ENCODE results near the gene PAPSS1.

DNA sequence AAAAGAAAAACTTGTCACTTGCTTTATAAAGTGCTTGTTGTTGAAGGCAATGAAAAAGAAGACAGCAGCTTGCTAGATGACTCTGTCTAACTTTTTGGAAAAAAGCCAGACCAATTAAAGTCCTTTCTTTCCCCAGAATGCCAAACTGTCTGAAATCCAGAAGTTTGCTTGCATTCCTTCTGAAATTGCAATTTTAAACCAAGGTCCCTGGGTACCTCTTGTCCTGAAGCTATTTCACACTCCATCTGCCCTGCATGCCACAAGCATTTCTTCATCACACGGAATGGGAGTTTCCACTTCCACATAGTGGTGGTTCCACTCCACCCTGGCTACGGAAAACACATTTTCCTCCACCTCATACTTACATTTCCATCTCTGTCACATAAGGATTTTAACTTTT is 101.0 kb downstream of the PAPSS1 start:
- TF ChIP-seq, protein P1, sequence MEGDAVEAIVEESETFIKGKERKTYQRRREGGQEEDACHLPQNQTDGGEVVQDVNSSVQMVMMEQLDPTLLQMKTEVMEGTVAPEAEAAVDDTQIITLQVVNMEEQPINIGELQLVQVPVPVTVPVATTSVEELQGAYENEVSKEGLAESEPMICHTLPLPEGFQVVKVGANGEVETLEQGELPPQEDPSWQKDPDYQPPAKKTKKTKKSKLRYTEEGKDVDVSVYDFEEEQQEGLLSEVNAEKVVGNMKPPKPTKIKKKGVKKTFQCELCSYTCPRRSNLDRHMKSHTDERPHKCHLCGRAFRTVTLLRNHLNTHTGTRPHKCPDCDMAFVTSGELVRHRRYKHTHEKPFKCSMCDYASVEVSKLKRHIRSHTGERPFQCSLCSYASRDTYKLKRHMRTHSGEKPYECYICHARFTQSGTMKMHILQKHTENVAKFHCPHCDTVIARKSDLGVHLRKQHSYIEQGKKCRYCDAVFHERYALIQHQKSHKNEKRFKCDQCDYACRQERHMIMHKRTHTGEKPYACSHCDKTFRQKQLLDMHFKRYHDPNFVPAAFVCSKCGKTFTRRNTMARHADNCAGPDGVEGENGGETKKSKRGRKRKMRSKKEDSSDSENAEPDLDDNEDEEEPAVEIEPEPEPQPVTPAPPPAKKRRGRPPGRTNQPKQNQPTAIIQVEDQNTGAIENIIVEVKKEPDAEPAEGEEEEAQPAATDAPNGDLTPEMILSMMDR (IDR thresholded peaks at IDR 0.05; ENCODE audit: control extremely low read depth in 1 of 3, insufficient read depth in 1 of 3, low read depth in 1 of 3, low read length in 3 of 3): no peak
- TF ChIP-seq POLR2A (IDR thresholded peaks at IDR 0.05; ENCODE audit: control extremely low read depth in 1 of 2, low read depth in 2 of 2, low read length in 2 of 2): no peak
- no peak for TF ChIP-seq CHD1 (IDR thresholded peaks at IDR 0.05; ENCODE audit: low read depth, low read length)
- no peak for TF ChIP-seq TAF1 (IDR thresholded peaks at IDR 0.05; ENCODE audit: low read depth, low read length)
- no peak for TF ChIP-seq RAD21 (IDR thresholded peaks at IDR 0.05 in 1 of 2, conservative IDR thresholded peaks at IDR 0.05 in 1 of 2; ENCODE audit: low read depth in 2 of 2, low read length in 2 of 2)
- TF ChIP-seq ATF3 (IDR thresholded peaks at IDR 0.05; ENCODE audit: insufficient read depth, low read depth, low read length): no peak
- no peak for TF ChIP-seq BRCA1 (IDR thresholded peaks at IDR 0.05; ENCODE audit: low read depth, low read length)
- no peak for TF ChIP-seq FOSL1 (IDR thresholded peaks at IDR 0.05; ENCODE audit: insufficient read depth, low read depth, low read length)
- no peak for TF ChIP-seq HDAC2 (IDR thresholded peaks at IDR 0.05; ENCODE audit: borderline replicate concordance in 1 of 2, low read depth in 2 of 2, low read length in 2 of 2)
- TF ChIP-seq, protein P2, sequence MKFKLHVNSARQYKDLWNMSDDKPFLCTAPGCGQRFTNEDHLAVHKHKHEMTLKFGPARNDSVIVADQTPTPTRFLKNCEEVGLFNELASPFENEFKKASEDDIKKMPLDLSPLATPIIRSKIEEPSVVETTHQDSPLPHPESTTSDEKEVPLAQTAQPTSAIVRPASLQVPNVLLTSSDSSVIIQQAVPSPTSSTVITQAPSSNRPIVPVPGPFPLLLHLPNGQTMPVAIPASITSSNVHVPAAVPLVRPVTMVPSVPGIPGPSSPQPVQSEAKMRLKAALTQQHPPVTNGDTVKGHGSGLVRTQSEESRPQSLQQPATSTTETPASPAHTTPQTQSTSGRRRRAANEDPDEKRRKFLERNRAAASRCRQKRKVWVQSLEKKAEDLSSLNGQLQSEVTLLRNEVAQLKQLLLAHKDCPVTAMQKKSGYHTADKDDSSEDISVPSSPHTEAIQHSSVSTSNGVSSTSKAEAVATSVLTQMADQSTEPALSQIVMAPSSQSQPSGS (IDR thresholded peaks at IDR 0.05; ENCODE audit: low read length): no peak
- no peak for TF ChIP-seq RXRA (IDR thresholded peaks at IDR 0.05; ENCODE audit: insufficient read depth, low read depth, low read length)
- no peak for TF ChIP-seq POLR2AphosphoS5 (IDR thresholded peaks at IDR 0.05; ENCODE audit: low read depth, low read length)
- no peak for TF ChIP-seq BACH1 (IDR thresholded peaks at IDR 0.05; ENCODE audit: low read length)
- TF ChIP-seq CBX8 (IDR thresholded peaks at IDR 0.05; ENCODE audit: borderline replicate concordance, low read depth, low read length): no peak

Data from H1 (cell line).